ENCODE results near the gene TNFRSF21. TPM values are rescaled to one million over a fixed set of nuclear protein-coding genes. Genes with fewer than 3 reads are reported as not detected.
"Not testable (repeated sequence)": the region's sequence is repeated elsewhere in the genome, so short reads cannot be mapped to it uniquely, and the experiment has no call there.

The TNFRSF21 gene
- total and polyA plus RNA-seq, 12 donors, result 1.9 to 13.7 (median 7.5) TPM

GRCh38 chr6:47276377-47276776, 33.3 kb downstream of the TNFRSF21 start:
- Histone ChIP-seq H3K27ac (no peak overlapping the region), H3K27me3 (no peaks in the 10 kb centered on the region), H3K4me1 (replicated peaks in 1 of 2) (no peaks in the 10 kb centered on the region), H3K9me3 (replicated peaks in 1 of 3) (no peaks in the 10 kb centered on the region), H3K4me3 (no peak overlapping the region), H3K36me3 (replicated peaks in 1 of 2) (no peaks in the 10 kb centered on the region)
- no peak for TF ChIP-seq POLR2A (IDR thresholded peaks at IDR 0.05)
- intact Hi-C loops (cut with DNase I), result no loop called here
- WGBS, 4 donors, result 79 to 84% (median 81%) methylated on average over 3 of the region's 3 CpGs
- no peak for DNase-seq

- H3K27me3 ChIP-seq, result no peaks in the 10 kb centered on the region
- no peak overlapping the region for H3K4me3 ChIP-seq
- 79 to 91% (median 84%) methylated on average over 2 of the region's 2 CpGs for WGBS, 4 donors
- TF ChIP-seq POLR2A (IDR thresholded peaks at IDR 0.05), result no peak
- TF ChIP-seq CTCF (IDR thresholded peaks at IDR 0.05), result no peak
- no peaks in the 10 kb centered on the region for H3K36me3 ChIP-seq (replicated peaks in 1 of 2)
- no peaks in the 10 kb centered on the region for H3K9me3 ChIP-seq (replicated peaks in 1 of 3)
- no peaks in the 10 kb centered on the region for H3K4me1 ChIP-seq (replicated peaks in 1 of 2)
- no peak for DNase-seq
- H3K27ac ChIP-seq, result no peak overlapping the region
- intact Hi-C loops (cut with DNase I), result no loop called here
Observed at GRCh38 chr6:47275640-47276039, 34.1 kb downstream of the TNFRSF21 start.

- H3K27me3 ChIP-seq; H3K27ac ChIP-seq; H3K36me3 ChIP-seq (replicated peaks in 1 of 2); intact Hi-C loops (cut with DNase I); H3K4me3 ChIP-seq; DNase-seq; H3K9me3 ChIP-seq (replicated peaks in 1 of 3); H3K4me1 ChIP-seq (replicated peaks in 1 of 2): not testable (repeated sequence)
- 94 to 97% (median 95%) methylated on average over 5 of the region's 5 CpGs for WGBS, 4 donors
Observed at GRCh38 chr6:47275132-47275531, 34.6 kb downstream of the TNFRSF21 start.

GRCh38 chr6:47268572-47269187, 41.0 kb downstream of the TNFRSF21 start:
- H3K4me1 ChIP-seq (replicated peaks in 1 of 2), result no peaks in the 10 kb centered on the region
- H3K36me3 ChIP-seq (replicated peaks in 1 of 2), result no peaks in the 10 kb centered on the region
- WGBS, 4 donors, result 71 to 84% (median 80%) methylated on average over 5 of the region's 5 CpGs
- no peaks in the 10 kb centered on the region for H3K27me3 ChIP-seq
- H3K27ac ChIP-seq, result no peak overlapping the region
- no peak overlapping the region for H3K4me3 ChIP-seq
- DNase-seq, result no peak
- H3K9me3 ChIP-seq (replicated peaks in 1 of 3), result no peaks in the 10 kb centered on the region
- intact Hi-C loops (cut with DNase I), result no loop called here
- no peak for TF ChIP-seq POLR2A (IDR thresholded peaks at IDR 0.05)
- TF ChIP-seq CTCF (IDR thresholded peaks at IDR 0.05), result no peak

GRCh38 chr6:47267301-47267700, 42.4 kb downstream of the TNFRSF21 start:
- DNase-seq, result no peak
- intact Hi-C loops (cut with DNase I), result no loop called here
- 79 to 92% (median 87%) methylated on average over 6 of the region's 6 CpGs for WGBS, 4 donors

More at GRCh38 chr6:47267301-47267700, 42.4 kb downstream of the TNFRSF21 start:
- H3K4me3 ChIP-seq, result no peak overlapping the region
- H3K9me3 ChIP-seq (replicated peaks in 1 of 3), result no peaks in the 10 kb centered on the region
- H3K4me1 ChIP-seq (replicated peaks in 1 of 2), result no peaks in the 10 kb centered on the region
- no peaks in the 10 kb centered on the region for H3K36me3 ChIP-seq (replicated peaks in 1 of 2)
- no peak overlapping the region for H3K27ac ChIP-seq
- H3K27me3 ChIP-seq, result no peaks in the 10 kb centered on the region
- TF ChIP-seq CTCF (IDR thresholded peaks at IDR 0.05), result no peak
- TF ChIP-seq POLR2A (IDR thresholded peaks at IDR 0.05), result no peak
